NCI-H2081 (cell line): ENCODE data around the gene RNU6-1.

Experiments used
- DNase-seq, 2 experiments: peaks; one replicate each; lab custom pipeline; 2025; lab: John Stamatoyannopoulos, UW

RNU6-1 gene

DNA sequence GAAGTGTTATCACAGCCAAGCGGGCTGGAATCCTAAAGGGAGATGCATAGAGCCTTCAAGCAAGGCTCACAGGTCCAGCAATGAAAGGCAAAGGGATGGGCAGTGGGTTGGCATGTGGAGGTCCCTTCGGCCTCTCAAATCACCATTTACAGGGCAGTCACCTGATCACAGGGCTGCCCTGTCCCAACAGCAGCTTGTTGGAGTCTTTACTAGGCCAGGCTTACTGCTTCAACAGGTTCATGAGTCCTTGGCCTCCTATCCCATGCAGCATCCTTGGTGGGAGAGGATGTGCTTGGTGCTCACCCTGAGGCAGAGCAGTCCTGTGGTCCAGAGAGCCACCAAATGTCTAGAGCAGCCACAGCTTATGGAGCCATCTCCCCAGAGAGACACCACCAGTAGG is 38.7 kb downstream of the RNU6-1 start:
- no peak for DNase-seq

DNA sequence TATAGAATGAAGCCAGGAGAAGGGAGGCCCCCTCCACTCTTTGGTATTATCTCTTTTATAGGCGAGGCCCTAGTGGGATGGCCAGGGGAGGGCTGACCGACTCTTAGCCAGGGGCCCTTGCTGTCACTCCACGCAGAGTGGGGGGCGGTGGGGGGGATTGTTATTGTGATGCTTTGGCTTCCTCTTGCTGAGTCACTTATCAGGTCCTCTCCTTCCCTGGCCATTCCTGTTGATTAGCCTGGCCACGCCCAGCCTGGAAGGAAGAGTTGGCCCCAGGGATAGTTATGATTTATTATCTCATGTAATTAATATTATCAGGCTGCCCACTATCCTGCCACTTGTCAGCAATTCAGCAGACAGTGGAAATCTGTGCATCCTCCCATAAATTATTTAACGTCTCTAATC is 40.0 kb downstream of the RNU6-1 start:
- no peak for DNase-seq

DNA sequence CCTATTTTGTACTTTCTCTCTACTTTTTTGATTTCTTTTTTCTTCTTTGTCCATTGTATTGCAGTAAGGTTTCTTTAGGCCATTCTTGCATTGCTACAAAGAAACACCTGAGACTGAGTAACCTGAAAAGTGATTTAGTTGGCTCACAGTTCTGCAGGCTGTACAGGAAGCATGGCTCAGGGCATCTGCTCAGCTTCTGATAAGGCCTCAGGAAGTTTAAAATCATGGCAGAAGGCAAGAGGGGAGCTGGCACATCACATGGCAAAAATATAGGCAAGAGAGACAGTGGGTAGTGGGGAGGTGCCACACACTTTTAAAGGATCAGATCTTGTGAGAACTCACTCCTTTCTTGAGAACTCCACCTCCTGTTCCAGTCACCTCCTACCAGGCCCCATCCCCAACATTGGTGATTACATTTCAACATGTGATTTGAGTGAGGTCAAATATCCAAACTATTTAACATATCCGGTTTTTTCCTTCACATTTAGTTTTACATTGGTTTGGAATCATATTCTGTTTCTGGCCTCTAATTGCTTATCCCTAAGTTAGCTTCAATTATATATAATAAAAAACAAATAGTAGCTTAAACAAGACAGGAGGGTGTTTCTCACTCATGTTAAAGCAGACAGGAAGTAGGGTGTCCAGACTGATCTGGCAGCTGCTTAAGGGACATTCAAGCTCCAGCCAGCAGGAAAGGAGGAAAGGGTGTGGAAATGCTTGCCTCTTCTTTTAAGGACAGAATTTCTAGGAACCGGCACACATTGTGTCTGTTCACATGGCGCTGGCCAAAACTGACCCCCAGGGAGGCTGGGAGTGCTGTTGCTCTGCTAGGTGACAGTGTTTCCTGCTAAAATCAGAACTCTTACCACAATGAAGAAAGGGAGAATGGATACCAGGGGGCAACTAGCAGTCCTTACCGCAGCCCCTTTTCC is 43.4 kb downstream of the RNU6-1 start:
- peak in 1 of 2 experiments; percentile 22 for DNase-seq

DNA sequence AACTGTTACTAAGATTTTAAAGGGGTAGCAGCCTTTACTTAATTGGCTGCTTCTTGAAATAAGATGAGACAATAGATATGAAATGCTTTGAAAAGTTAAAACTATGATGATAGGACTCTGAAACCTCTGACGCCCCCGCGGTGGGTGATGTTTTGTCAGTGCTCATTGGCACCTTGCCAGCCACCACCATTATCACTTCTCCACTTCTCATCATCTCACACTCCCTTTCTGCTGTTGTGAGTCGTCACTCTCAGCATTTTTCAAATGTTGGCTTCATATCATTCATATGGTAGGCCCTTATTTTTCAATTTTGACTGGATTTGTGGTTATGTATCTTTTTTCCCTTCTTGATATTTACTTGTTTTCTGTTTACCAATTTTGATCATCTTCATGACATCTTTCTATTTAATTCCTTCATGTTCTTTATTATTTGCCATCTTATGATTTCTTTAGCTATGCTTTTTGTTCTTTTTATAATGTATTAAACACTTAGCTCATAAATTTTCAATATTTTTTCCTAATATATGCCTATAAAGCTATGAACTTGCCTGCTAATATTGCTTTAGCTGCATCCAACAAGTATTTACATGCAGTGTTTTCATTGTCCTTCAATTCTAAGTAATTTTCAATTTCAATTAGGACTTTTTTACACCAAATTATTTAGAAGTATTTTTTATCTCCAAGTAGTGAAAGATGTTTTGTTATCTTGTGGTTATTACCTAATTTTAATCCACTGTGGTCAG is 44.8 kb downstream of the RNU6-1 start:
- no peak for DNase-seq

DNA sequence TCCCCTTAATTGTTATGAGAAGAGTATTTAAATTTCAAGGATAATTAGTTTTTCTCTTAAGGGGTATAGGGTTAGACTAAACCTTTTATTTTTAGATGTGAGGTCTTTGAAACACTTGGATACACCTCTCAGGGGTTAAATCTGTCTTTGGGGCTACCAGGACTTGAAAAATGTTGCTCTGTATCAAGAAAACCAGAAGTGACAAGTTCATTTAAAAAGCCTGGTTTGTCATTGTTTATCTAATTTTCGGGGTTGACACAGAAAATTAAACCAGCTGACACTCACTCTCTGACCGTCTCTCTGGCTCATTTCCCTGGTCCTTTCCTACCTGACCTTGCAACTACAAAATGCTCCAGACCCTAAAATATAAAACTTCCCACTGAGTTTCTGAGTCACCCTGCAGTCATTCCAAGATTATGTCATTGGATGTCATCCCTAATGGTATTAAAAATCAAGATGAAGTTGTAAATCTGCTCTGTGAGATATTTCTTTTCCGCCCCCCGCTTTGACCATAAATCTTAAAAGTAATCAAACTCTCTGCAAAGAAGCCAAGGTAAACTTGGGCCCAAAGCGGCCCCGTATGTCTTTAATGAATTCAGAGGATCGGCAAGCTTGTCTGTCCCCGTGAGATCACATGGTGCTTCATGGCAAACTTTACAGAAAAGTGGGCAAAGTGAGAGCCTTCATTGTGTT is 47.4 kb downstream of the RNU6-1 start:
- DNase-seq: no peak

DNA sequence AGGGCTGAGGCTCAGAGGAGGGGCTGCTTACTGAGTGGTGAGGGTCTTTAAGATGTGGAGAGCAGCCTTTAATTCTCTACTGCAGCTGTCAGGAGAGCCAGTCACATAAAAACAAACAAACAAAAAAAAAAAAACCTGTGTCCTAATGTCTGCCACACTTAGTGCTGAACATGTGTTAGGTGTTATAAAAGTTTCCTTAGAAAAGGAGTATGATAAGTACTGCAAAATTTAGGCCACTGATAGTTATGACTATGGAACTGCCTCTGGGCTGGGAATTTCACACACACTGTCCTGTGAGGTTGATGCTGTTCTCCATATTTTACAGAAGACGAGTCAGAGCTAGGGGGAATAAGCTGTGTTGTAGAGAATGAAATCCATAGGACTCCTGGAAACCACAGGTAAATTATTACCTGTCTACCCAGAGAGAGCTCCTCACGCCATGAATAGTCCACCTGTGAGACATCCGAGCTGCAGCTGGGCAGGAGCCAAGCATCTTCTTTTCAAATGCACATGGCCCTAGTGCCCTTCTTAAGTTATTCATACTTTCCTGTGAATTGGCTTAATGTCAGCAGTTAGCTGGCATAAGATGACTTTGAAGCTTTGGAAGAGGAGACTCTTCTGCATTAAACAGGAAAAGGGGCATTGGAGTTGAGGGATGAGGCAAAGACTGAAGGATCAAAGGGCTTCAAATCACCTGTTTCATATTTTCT is 49.1 kb downstream of the RNU6-1 start:
- peak in 1 of 2 experiments; percentile 20 for DNase-seq
